GM19372 (cell line): ENCODE data around the gene KRTAP22-1.

Source experiments
- ATAC-seq: cut with Tn5 transposase; IDR thresholded peaks from one replicate; pipeline ENCODE4 v1.9.1; 2021; ENCODE audit warnings: mild to moderate bottlenecking, low read depth, moderate library complexity; ENCODE audit not compliant: unreplicated experiment

The KRTAP22-1 gene

GRCh38 chr21:30600787-30601186 is at the start of gene KRTAP22-1:
KRTAP22-1 (plus strand) TSS chr21:30601087.
- ATAC-seq = no peak

GRCh38 chr21:30552782-30553181 is 48.1 kb upstream of the KRTAP22-1 start:
- no peak for ATAC-seq

- no peak for ATAC-seq
Measured at GRCh38 chr21:30555095-30555494, 45.8 kb upstream of the KRTAP22-1 start.

GRCh38 chr21:30561264-30561895 is 39.5 kb upstream of the KRTAP22-1 start, which contains the start of gene KRTAP19-7:
KRTAP19-7 (minus strand) TSS chr21:30561314; CDS start chr21:30561289, 25 bp downstream.
- no peak for ATAC-seq

- ATAC-seq = no peak
Measured at GRCh38 chr21:30561957-30562356, 38.9 kb upstream of the KRTAP22-1 start.

- no peak for ATAC-seq
Measured at GRCh38 chr21:30563072-30563471, 37.8 kb upstream of the KRTAP22-1 start.

- no peak for ATAC-seq
Measured at GRCh38 chr21:30563630-30564029, 37.3 kb upstream of the KRTAP22-1 start.

- no peak for ATAC-seq
Measured at GRCh38 chr21:30567617-30568016, 33.3 kb upstream of the KRTAP22-1 start.

- ATAC-seq = no peak
Measured at GRCh38 chr21:30577766-30578165, 23.1 kb upstream of the KRTAP22-1 start.

- ATAC-seq = no peak
Measured at GRCh38 chr21:30579346-30579745, 21.5 kb upstream of the KRTAP22-1 start.

GRCh38 chr21:30580132-30580531 is 20.8 kb upstream of the KRTAP22-1 start:
- no peak for ATAC-seq

GRCh38 chr21:30582870-30583269 is 18.0 kb upstream of the KRTAP22-1 start:
- ATAC-seq = no peak

GRCh38 chr21:30590297-30590696 is 10.6 kb upstream of the KRTAP22-1 start, which contains the start of gene KRTAP22-2:
KRTAP22-2 (minus strand) TSS chr21:30590397.
- no peak for ATAC-seq

GRCh38 chr21:30592140-30592539 is 8.7 kb upstream of the KRTAP22-1 start, which contains the start of gene KRTAP6-3:
KRTAP6-3 (plus strand) TSS chr21:30592440; CDS start chr21:30592446, 6 bp downstream.
- no peak for ATAC-seq

- no peak for ATAC-seq
Measured at GRCh38 chr21:30598802-30599201, 2.1 kb upstream of the KRTAP22-1 start, which contains the start of gene KRTAP6-2. KRTAP6-2 (minus strand) TSS chr21:30598902; CDS start chr21:30598874, 28 bp downstream.

GRCh38 chr21:30605968-30606367 is 5.1 kb downstream of the KRTAP22-1 start:
- no peak for ATAC-seq

GRCh38 chr21:30612132-30612531 is 11.2 kb downstream of the KRTAP22-1 start:
- no peak for ATAC-seq

GRCh38 chr21:30613836-30614235 is 12.9 kb downstream of the KRTAP22-1 start, which contains the start of gene KRTAP6-1:
KRTAP6-1 (minus strand) TSS chr21:30613930; CDS start chr21:30613904, 26 bp downstream.
- no peak for ATAC-seq

- no peak for ATAC-seq
Measured at GRCh38 chr21:30615199-30615598, 14.3 kb downstream of the KRTAP22-1 start.

- ATAC-seq = no peak
Measured at GRCh38 chr21:30616125-30616524, 15.2 kb downstream of the KRTAP22-1 start, which contains the start of gene KRTAP20-1. KRTAP20-1 (plus strand) TSS chr21:30616425; CDS start chr21:30616455, 30 bp downstream.

- ATAC-seq = no peak
Measured at GRCh38 chr21:30620080-30620479, 19.2 kb downstream of the KRTAP22-1 start.

GRCh38 chr21:30620522-30620921 is 19.6 kb downstream of the KRTAP22-1 start, which contains the start of gene KRTAP20-4:
KRTAP20-4 (plus strand) TSS chr21:30620627.
- ATAC-seq = no peak
